ENCODE measurements around the gene APOBR. TPM values are rescaled to one million over a fixed set of nuclear protein-coding genes. Genes with fewer than 3 reads are reported as not detected.
"Not testable (repeated sequence)": the region's sequence is repeated elsewhere in the genome, so short reads cannot be mapped to it uniquely, and the experiment has no call there.

The APOBR gene
- total RNA-seq, 2 donors from 2014 or later = 1.1 to 3.4 TPM

DNA sequence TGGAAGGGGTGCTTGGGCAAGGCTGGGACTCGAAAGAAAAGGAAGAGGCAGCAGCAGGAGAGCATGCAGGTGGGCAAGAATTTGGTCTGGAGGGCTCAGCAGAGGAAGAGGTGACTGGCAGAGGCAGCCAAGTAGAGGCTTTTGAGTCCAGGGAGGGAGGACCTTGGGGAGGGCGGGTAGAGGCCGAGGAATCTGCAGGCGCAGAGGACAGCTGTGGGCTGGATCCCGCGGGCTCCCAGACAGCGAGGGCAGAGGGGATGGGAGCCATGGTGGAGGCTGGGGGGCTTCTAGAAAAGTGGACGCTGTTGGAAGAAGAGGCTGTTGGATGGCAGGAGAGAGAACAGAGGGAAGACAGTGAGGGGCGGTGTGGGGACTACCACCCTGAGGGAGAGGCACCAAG is 2.9 kb downstream of the APOBR start:
- H3K4me3 ChIP-seq = no peak overlapping the region
- no peaks in the 10 kb centered on the region for H3K4me1 ChIP-seq (ENCODE audit: control insufficient read depth in 1 of 2, low read depth in 2 of 2)
- H3K27me3 ChIP-seq (replicated peaks; ENCODE audit: insufficient read depth) = no peaks in the 10 kb centered on the region
- ATAC-seq (ENCODE audit: insufficient number of reproducible peaks, low FRiP score, low read depth) (no peak), DNase-seq (ENCODE audit: low spot score) (no peak)
- TF ChIP-seq, protein P1, sequence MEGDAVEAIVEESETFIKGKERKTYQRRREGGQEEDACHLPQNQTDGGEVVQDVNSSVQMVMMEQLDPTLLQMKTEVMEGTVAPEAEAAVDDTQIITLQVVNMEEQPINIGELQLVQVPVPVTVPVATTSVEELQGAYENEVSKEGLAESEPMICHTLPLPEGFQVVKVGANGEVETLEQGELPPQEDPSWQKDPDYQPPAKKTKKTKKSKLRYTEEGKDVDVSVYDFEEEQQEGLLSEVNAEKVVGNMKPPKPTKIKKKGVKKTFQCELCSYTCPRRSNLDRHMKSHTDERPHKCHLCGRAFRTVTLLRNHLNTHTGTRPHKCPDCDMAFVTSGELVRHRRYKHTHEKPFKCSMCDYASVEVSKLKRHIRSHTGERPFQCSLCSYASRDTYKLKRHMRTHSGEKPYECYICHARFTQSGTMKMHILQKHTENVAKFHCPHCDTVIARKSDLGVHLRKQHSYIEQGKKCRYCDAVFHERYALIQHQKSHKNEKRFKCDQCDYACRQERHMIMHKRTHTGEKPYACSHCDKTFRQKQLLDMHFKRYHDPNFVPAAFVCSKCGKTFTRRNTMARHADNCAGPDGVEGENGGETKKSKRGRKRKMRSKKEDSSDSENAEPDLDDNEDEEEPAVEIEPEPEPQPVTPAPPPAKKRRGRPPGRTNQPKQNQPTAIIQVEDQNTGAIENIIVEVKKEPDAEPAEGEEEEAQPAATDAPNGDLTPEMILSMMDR (IDR thresholded peaks at IDR 0.05) = no peak
- H3K27ac ChIP-seq = no peak overlapping the region
- H3K36me3 ChIP-seq = no peaks in the 10 kb centered on the region
- no peaks in the 10 kb centered on the region for H3K9me3 ChIP-seq

DNA sequence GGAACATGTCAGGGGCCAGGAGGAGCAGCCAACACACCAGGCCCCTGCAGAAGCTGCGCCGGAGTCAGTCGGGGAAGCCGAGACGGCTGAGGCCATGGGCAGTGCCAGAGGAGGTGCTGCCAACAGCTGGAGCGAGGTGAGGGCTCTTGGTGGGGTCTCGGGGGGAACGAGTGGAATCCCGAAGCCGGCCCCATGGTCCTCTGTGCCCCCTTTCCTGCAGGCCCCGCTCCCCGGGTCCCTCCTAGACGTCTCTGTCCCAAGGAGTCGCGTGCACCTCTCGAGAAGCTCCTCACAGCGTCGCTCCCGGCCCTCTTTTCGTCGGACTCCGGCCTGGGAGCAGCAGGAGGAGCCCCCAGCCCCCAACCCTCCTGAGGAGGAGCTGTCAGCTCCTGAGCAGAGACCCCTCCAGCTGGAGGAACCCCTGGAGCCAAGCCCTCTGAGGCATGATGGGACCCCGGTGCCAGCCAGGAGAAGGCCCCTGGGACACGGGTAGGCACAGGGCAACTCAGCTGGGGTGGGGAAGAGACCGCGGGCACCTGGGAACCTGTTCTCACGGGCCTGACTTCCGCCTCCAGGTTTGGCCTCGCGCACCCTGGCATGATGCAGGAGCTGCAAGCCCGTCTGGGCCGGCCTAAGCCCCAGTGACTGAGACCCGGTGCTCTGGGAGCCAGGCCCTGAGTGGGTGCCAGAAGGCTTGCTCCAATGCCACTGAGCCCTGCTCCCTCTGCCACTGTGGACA is 3.6 kb downstream of the APOBR start:
- DNase-seq (ENCODE audit: low spot score) (no peak), ATAC-seq (ENCODE audit: insufficient number of reproducible peaks, low FRiP score, low read depth) (no peak)
- TF ChIP-seq, protein P1 (IDR thresholded peaks at IDR 0.05) = no peak
- H3K4me3 ChIP-seq = no peak overlapping the region
- H3K4me1 ChIP-seq (ENCODE audit: control insufficient read depth in 1 of 2, low read depth in 2 of 2) = no peaks in the 10 kb centered on the region
- H3K27me3 ChIP-seq (replicated peaks; ENCODE audit: insufficient read depth) = no peaks in the 10 kb centered on the region
- no peak overlapping the region for H3K27ac ChIP-seq
- no peaks in the 10 kb centered on the region for H3K9me3 ChIP-seq
- no peaks in the 10 kb centered on the region for H3K36me3 ChIP-seq

- ATAC-seq (ENCODE audit: insufficient number of reproducible peaks, low FRiP score, low read depth) = no peak
- no peak overlapping the region for H3K27ac ChIP-seq
- no peak for DNase-seq (ENCODE audit: low spot score)
- H3K4me3 ChIP-seq = no peak overlapping the region
- H3K9me3 ChIP-seq = no peaks in the 10 kb centered on the region
- TF ChIP-seq, protein P1 (IDR thresholded peaks at IDR 0.05) = no peak
- H3K4me1 ChIP-seq (ENCODE audit: control insufficient read depth in 1 of 2, low read depth in 2 of 2) = no peaks in the 10 kb centered on the region
- no peaks in the 10 kb centered on the region for H3K27me3 ChIP-seq (replicated peaks; ENCODE audit: insufficient read depth)
- H3K36me3 ChIP-seq = no peaks in the 10 kb centered on the region
Observed at GRCh38 chr16:28498666-28499381, 4.4 kb downstream of the APOBR start.

GRCh38 chr16:28499854-28500253 is 5.4 kb downstream of the APOBR start:
- no peaks in the 10 kb centered on the region for H3K27me3 ChIP-seq (replicated peaks; ENCODE audit: insufficient read depth)
- no peak overlapping the region for H3K4me3 ChIP-seq
- TF ChIP-seq, protein P1 (IDR thresholded peaks at IDR 0.05) = no peak
- no peaks in the 10 kb centered on the region for H3K4me1 ChIP-seq (ENCODE audit: control insufficient read depth in 1 of 2, low read depth in 2 of 2)
- H3K9me3 ChIP-seq = no peaks in the 10 kb centered on the region
- no peak for ATAC-seq (ENCODE audit: insufficient number of reproducible peaks, low FRiP score, low read depth)
- H3K27ac ChIP-seq = no peak overlapping the region
- no peak for DNase-seq (ENCODE audit: low spot score)
- H3K36me3 ChIP-seq = no peaks in the 10 kb centered on the region

DNA sequence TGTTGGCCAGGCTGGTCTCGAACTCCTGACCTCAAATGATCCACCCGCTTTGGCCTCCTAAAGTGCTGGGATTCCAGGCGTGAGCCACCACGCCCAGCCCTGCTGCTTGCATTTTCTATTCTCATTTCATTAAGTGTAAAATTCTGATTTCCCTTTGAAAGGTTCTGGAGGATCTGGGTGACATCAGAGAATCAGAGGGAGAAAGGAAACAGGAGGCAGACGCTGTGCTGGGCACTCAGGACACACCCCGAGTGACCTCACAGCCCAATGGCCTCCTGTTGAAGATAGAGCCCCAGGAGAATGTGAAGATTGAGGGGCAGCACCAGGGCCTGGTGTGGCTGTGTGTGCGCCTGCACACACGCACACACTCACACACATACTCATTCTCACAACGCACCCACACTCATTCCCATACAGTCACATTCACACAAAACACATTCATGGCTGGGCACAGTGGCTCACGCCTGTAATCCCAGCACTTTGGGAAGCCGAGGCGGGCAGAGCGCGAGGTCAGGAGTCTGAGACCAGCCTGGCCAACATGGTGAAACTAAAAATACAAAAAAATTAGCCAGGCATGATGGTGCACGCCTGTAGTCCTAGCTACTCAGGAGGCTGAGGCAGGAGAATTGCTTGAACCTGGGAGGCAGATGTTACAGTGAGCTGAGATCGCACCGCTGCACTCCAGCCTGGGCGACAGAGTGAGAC is 6.2 kb downstream of the APOBR start:
- H3K4me1 ChIP-seq (ENCODE audit: control insufficient read depth in 1 of 2, low read depth in 2 of 2); H3K27me3 ChIP-seq (replicated peaks; ENCODE audit: insufficient read depth); H3K36me3 ChIP-seq; H3K9me3 ChIP-seq; H3K4me3 ChIP-seq; ATAC-seq (ENCODE audit: insufficient number of reproducible peaks, low FRiP score, low read depth); H3K27ac ChIP-seq; DNase-seq (ENCODE audit: low spot score): not testable (repeated sequence)
